SK-N-SH treated with all-trans-retinoic acid at 6 μM for 48 hours (cell line): ENCODE data around the gene SCAMP5.

Source experiments
- ATAC-seq: fragments of 200-7000 bp; cut with Tn5 transposase; 3 replicates; pipeline ENCODE4 v1.9.1; 2020; ENCODE audit warnings: mild to moderate bottlenecking, moderate library complexity
- ARNTL ChIP-seq: fragments of 450-650 bp; formaldehyde crosslinking; IDR thresholded peaks from 2 replicates; pipeline ENCODE4 v1.5.0; 2020; ENCODE audit warnings: low read depth, mild to moderate bottlenecking, moderate library complexity, borderline replicate concordance
- BACH2 ChIP-seq: fragments of 250-450 bp; sonication (Bioruptor Pico); IDR thresholded peaks from 2 replicates; pipeline ENCODE4 v1.9.0; 2021; ENCODE audit warnings: mild to moderate bottlenecking, borderline replicate concordance
- CREB5 ChIP-seq: fragments of 250-450 bp; sonication (Bioruptor Pico); IDR thresholded peaks from 2 replicates; pipeline ENCODE4 v1.5.1; 2020; ENCODE audit warnings: low read depth, mild to moderate bottlenecking, moderate library complexity
- CSDC2 ChIP-seq: fragments of 250-450 bp; sonication (Bioruptor Pico); IDR thresholded peaks from 2 replicates; pipeline ENCODE4 v1.5.0; 2020; ENCODE audit warnings: mild to moderate bottlenecking, moderate library complexity
- CSRNP3 ChIP-seq: fragments of 250-450 bp; sonication (Bioruptor Pico); IDR thresholded peaks from 2 replicates; pipeline ENCODE4 v1.5.1; 2021; ENCODE audit warnings: mild to moderate bottlenecking, moderate library complexity
- ESRRG ChIP-seq: fragments of 250-450 bp; sonication (Bioruptor Pico); IDR thresholded peaks from 2 replicates; pipeline ENCODE4 v1.6.1; 2021; ENCODE audit warnings: mild to moderate bottlenecking
- GLIS3 ChIP-seq: fragments of 250-450 bp; sonication (Bioruptor Pico); IDR thresholded peaks from 2 replicates; pipeline ENCODE4 v1.5.0; 2020; ENCODE audit warnings: mild to moderate bottlenecking, moderate library complexity
- PATZ1 ChIP-seq: fragments of 250-450 bp; sonication (Bioruptor Pico); IDR thresholded peaks from 2 replicates; pipeline ENCODE4 v1.8.0; 2020; ENCODE audit warnings: mild to moderate bottlenecking, moderate library complexity, borderline replicate concordance
- POU6F1 ChIP-seq: fragments of 250-450 bp; sonication (Bioruptor Pico); IDR thresholded peaks from 2 replicates; pipeline ENCODE4 v1.8.0; 2021; ENCODE audit warnings: low read depth, mild to moderate bottlenecking, moderate library complexity, borderline replicate concordance
- PPARA ChIP-seq: fragments of 250-450 bp; sonication (Bioruptor Pico); IDR thresholded peaks from 2 replicates; pipeline ENCODE4 v1.5.0; 2020; ENCODE audit warnings: mild to moderate bottlenecking, borderline replicate concordance
- RARB ChIP-seq: fragments of 250-450 bp; sonication (Bioruptor Pico); IDR thresholded peaks from 2 replicates; pipeline ENCODE4 v1.8.0; 2021; ENCODE audit warnings: mild to moderate bottlenecking, moderate library complexity
- SNAI2 ChIP-seq: fragments of 250-450 bp; sonication (Bioruptor Pico); IDR thresholded peaks from 2 replicates; pipeline ENCODE4 v1.5.0; 2020; ENCODE audit warnings: mild to moderate bottlenecking, moderate library complexity
- TCF4 ChIP-seq: fragments of 250-450 bp; sonication (Bioruptor Pico); IDR thresholded peaks from 2 replicates; pipeline ENCODE4 v1.8.0; 2021; ENCODE audit warnings: mild to moderate bottlenecking, moderate library complexity, borderline replicate concordance
- TOX ChIP-seq: fragments of 250-450 bp; sonication (Bioruptor Pico); IDR thresholded peaks from 2 replicates; pipeline ENCODE4 v1.8.0; 2021; ENCODE audit warnings: mild to moderate bottlenecking, moderate library complexity, borderline replicate concordance
- TSHZ2 ChIP-seq: fragments of 250-450 bp; sonication (Bioruptor Pico); IDR thresholded peaks from 2 replicates; pipeline ENCODE4 v1.5.0; 2020; ENCODE audit warnings: mild to moderate bottlenecking, moderate library complexity
- ZC3H10 ChIP-seq: fragments of 250-450 bp; sonication (Bioruptor Pico); IDR thresholded peaks from 2 replicates; pipeline ENCODE4 v1.5.1; 2021; ENCODE audit warnings: mild to moderate bottlenecking, moderate library complexity
- ZFP3 ChIP-seq: fragments of 250-450 bp; sonication (Bioruptor Pico); IDR thresholded peaks from 2 replicates; pipeline ENCODE4 v1.5.0; 2020; ENCODE audit warnings: mild to moderate bottlenecking, moderate library complexity
- ZNF565 ChIP-seq: fragments of 450-650 bp; formaldehyde crosslinking; conservative IDR thresholded peaks from 2 replicates; pipeline ENCODE4 v1.5.0; 2020; ENCODE audit warnings: low read depth, mild to moderate bottlenecking, moderate library complexity
- ZNF70 ChIP-seq: fragments of 450-650 bp; formaldehyde crosslinking; IDR thresholded peaks from 2 replicates; pipeline ENCODE4 v1.5.0; 2020; ENCODE audit warnings: mild to moderate bottlenecking, moderate library complexity
- ZNF8 ChIP-seq: fragments of 450-650 bp; formaldehyde crosslinking; IDR thresholded peaks from 2 replicates; pipeline ENCODE4 v1.5.0; 2020; ENCODE audit warnings: mild to moderate bottlenecking, moderate library complexity

The SCAMP5 gene

GRCh38 chr15:74977599-74977998 is 17.8 kb upstream of the SCAMP5 start:
- no peak for TF ChIP-seq CSDC2 (CRISPR knock-in tag)
- no peak for TF ChIP-seq PPARA
- ATAC-seq = no peak

GRCh38 chr15:74978077-74978476 is 17.3 kb upstream of the SCAMP5 start:
- no peak for ATAC-seq
- TF ChIP-seq CSDC2 (CRISPR knock-in tag) (no peak), ESRRG (CRISPR knock-in tag) (no peak), POU6F1 (no peak), ZFP3 (CRISPR knock-in tag) (no peak), BACH2 (CRISPR knock-in tag) (no peak), PATZ1 (CRISPR knock-in tag) (no peak), CREB5 (CRISPR knock-in tag) (no peak), ARNTL (CRISPR knock-in tag) (no peak), GLIS3 (CRISPR knock-in tag) (no peak)

- peak; percentile 36; the same call in 1 of the 3 replicates for ATAC-seq
- no peak for TF ChIP-seq CSRNP3 (CRISPR knock-in tag)
- TF ChIP-seq ZNF8 = no peak
- TF ChIP-seq CREB5 (CRISPR knock-in tag) = no peak
- TF ChIP-seq RARB (CRISPR knock-in tag) = no peak
- no peak for TF ChIP-seq ZNF70
- no peak for TF ChIP-seq PPARA
- TF ChIP-seq TCF4 (CRISPR knock-in tag) = no peak
- no peak for TF ChIP-seq POU6F1
- TF ChIP-seq CSDC2 (CRISPR knock-in tag) = no peak
- TF ChIP-seq BACH2 (CRISPR knock-in tag) = no peak
- TF ChIP-seq ZNF565 = no peak
- no peak for TF ChIP-seq GLIS3 (CRISPR knock-in tag)
- no peak for TF ChIP-seq TOX (CRISPR knock-in tag)
- TF ChIP-seq ZC3H10 = no peak
- no peak for TF ChIP-seq SNAI2 (CRISPR knock-in tag)
- no peak for TF ChIP-seq TSHZ2
These were observed 16.9 kb upstream of the SCAMP5 start for GRCh38 chr15:74978503-74978902.
